Sigmoid colon (tissue), 7 donors: ENCODE data around the gene AGPAT2. TPM values are rescaled to one million over a fixed set of nuclear protein-coding genes. Genes with fewer than 3 reads are reported as not detected.

ENCODE experiments used
- DNase-seq: peaks from one replicate; pipeline ENCODE4 v3.0.0-alpha.2; 2019
- H3K27ac ChIP-seq, 4 donors: fragments of 200-600 bp; sonication (generic); one replicate each; pipeline ENCODE4 v1.5.1; 2016 to 2019; ENCODE audit warnings: mild to moderate bottlenecking in 1 of 4
- H3K27me3 ChIP-seq, 3 donors: fragments of 200-600 bp; sonication (generic); one replicate each; pipeline ENCODE4 v1.5.1; 2019; ENCODE audit warnings: mild to moderate bottlenecking in 1 of 3
- H3K36me3 ChIP-seq, 4 donors: fragments of 200-600 bp; sonication (generic); one replicate each; pipeline ENCODE4 v1.5.1; 2016 to 2019
- H3K4me1 ChIP-seq, 4 donors: fragments of 200-600 bp; sonication (generic); one replicate each; pipeline ENCODE4 v1.5.1; 2017 to 2019
- H3K4me3 ChIP-seq, 4 donors: fragments of 200-600 bp; sonication (generic); one replicate each; pipeline ENCODE4 v1.5.1; 2017 to 2019; ENCODE audit warnings: mild to moderate bottlenecking in 2 of 4, moderate library complexity in 1 of 4
- H3K9me3 ChIP-seq, 4 donors: fragments of 200-600 bp in 3 of 4; sonication (generic) in 3 of 4; one replicate each; pipeline versions ENCODE4 v1.5.1 to v1.6.1; 2013 to 2019
- CTCF ChIP-seq, 4 experiments: fragments of 450-650 bp in 3 of 4; fragments of 200-600 bp in 1 of 4; IDR thresholded peaks; one replicate each; pipeline ENCODE4 v1.5.1; 2016 to 2019; ENCODE audit warnings: antibody characterized with exemption in 4 of 4, mild to moderate bottlenecking in 3 of 4, moderate library complexity in 2 of 4
- EP300 ChIP-seq, 4 donors: sonication (generic); formaldehyde crosslinking; IDR thresholded peaks; one replicate each; pipeline ENCODE4 v1.6.1; 2017; ENCODE audit warnings: antibody characterized with exemption in 4 of 4
- POLR2A ChIP-seq, 2 donors: fragments of 450-650 bp; IDR thresholded peaks; one replicate each; pipeline ENCODE4 v1.6.1; 2016; ENCODE audit warnings: antibody characterized with exemption in 2 of 2, mild to moderate bottlenecking in 2 of 2, moderate library complexity in 2 of 2
- POLR2AphosphoS5 ChIP-seq, 4 donors: sonication (generic); formaldehyde crosslinking; IDR thresholded peaks; one replicate each; pipeline ENCODE4 v1.6.1; 2017; ENCODE audit warnings: antibody characterized with exemption in 4 of 4
- WGBS, 2 donors: extraction: QIAGEN DNeasy Blood & Tissue Kit; methylation state at CpG; one replicate each; pipeline ENCODE4 v1.1.7; 2013; 5-methylcytosine and 5-hydroxymethylcytosine counted together
- intact Hi-C: fragments of 100-400 bp; cut with DNase I; formaldehyde crosslinking; loops from one replicate; pipeline ENCODE4 v1.15.1; 2023
- polyA plus RNA-seq, 3 donors: library from polyadenylated mRNA; stranded (reverse); fragments of 200-250 nt; gene quantifications; one replicate each; pipeline ENCODE4 v1.2.3, GENCODE V29; 2013
- total RNA-seq, 4 donors: library from RNA; depleted of rRNA; stranded (reverse); fragments of >200 nt; gene quantifications; one replicate each; pipeline ENCODE4 v1.1.0, GENCODE V29; 2016
- donor health status: healthy with polysubstance abuse.
- donor health status: Bipolar disorder and iron deficiency.
- donor health status: healthy.

AGPAT2 gene
- total and polyA plus RNA-seq, 7 donors = 28.0 to 345 (median 62.4) TPM

DNA sequence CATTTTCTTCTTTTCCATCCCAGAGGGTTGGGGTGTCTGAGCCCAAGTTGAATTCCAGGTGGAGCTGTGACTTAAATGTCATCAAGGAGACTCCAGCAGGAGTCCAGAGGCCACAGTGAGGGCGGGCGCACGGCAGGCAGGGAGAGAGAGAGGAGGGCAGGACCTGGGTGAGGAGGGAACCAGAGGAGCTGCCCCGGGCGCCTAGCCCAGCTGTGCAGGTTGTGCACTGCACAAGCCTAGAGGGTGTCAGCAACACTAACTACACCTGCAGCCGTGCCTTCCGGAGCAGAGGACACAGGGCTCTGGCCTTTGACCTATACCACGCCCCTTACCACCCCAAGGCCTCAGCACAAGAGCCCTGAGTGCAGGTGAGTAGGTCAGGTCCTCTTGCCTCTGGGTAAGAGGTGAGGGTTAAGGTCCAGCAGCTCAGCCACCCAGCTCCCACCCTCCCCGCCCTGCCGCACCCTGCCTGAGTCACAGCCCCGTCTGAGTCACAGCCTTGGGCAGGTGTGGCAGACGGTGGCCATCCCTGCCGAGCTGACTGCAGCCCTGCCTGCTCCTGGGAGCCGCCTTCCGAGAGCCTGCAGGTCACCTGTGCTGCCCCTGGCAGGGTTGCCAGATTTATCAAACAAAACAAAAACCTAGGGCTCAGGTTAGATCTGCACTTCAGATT lies 6.4 kb upstream of the AGPAT2 start:
- intact Hi-C loops = loop anchor here (5.0 kb wide), 1 partner anchor 206 kb away; no protein-coding TSS in a partner anchor
- peaks cover 0 to 43% (median 26%) of the 10 kb centered on the region in 4 donors for H3K4me1 ChIP-seq
- no peaks in the 10 kb centered on the region for H3K36me3 ChIP-seq
- H3K27me3 ChIP-seq = no peaks in the 10 kb centered on the region
- 15 to 61% methylated on average over 15 of the region's 15 CpGs for WGBS, 2 donors
- H3K27ac ChIP-seq = no peak overlapping the region
- TF ChIP-seq POLR2A (IDR thresholded peaks at IDR 0.05) (no peak), EP300 (IDR thresholded peaks at IDR 0.05) (no peak)
- H3K4me3 ChIP-seq = no peak overlapping the region
- no peak for DNase-seq
- no peaks in the 10 kb centered on the region for H3K9me3 ChIP-seq

GRCh38 chr9:136693135-136693489 lies 5.9 kb upstream of the AGPAT2 start:
- H3K4me3 ChIP-seq = no peak overlapping the region
- H3K27me3 ChIP-seq = no peaks in the 10 kb centered on the region
- 27 to 71% methylated on average over 14 of the region's 14 CpGs for WGBS, 2 donors
- H3K27ac ChIP-seq = no peak overlapping the region
- DNase-seq = no peak
- no peaks in the 10 kb centered on the region for H3K9me3 ChIP-seq
- intact Hi-C loops = loop anchor here (5.0 kb wide), 1 partner anchor 206 kb away; no protein-coding TSS in a partner anchor
- TF ChIP-seq CTCF (IDR thresholded peaks at IDR 0.05) = no peak
- no peak for TF ChIP-seq POLR2AphosphoS5 (IDR thresholded peaks at IDR 0.05)
- TF ChIP-seq EP300 (IDR thresholded peaks at IDR 0.05) = no peak
- TF ChIP-seq POLR2A (IDR thresholded peaks at IDR 0.05) = no peak
- no peaks in the 10 kb centered on the region for H3K36me3 ChIP-seq
- peaks cover 0 to 43% (median 27%) of the 10 kb centered on the region in 4 donors for H3K4me1 ChIP-seq

GRCh38 chr9:136692185-136693134 lies 5.2 kb upstream of the AGPAT2 start:
- DNase-seq = no peak
- no peaks in the 10 kb centered on the region for H3K9me3 ChIP-seq
- intact Hi-C loops = loop anchor here (5.0 kb wide), 1 partner anchor 205 kb away; no protein-coding TSS in a partner anchor
- no peak overlapping the region for H3K27ac ChIP-seq
- 81 to 90% methylated on average over 46 of the region's 46 CpGs for WGBS, 2 donors
- no peaks in the 10 kb centered on the region for H3K27me3 ChIP-seq
- H3K36me3 ChIP-seq = no peaks in the 10 kb centered on the region
- no peak overlapping the region for H3K4me3 ChIP-seq
- TF ChIP-seq CTCF (IDR thresholded peaks at IDR 0.05) (no peak), POLR2A (IDR thresholded peaks at IDR 0.05) (no peak), POLR2AphosphoS5 (IDR thresholded peaks at IDR 0.05) (no peak), EP300 (IDR thresholded peaks at IDR 0.05) (no peak)
- peaks cover 0 to 49% (median 33%) of the 10 kb centered on the region in 4 donors for H3K4me1 ChIP-seq

GRCh38 chr9:136691316-136692184 lies 4.3 kb upstream of the AGPAT2 start:
- no peaks in the 10 kb centered on the region for H3K9me3 ChIP-seq
- TF ChIP-seq CTCF (IDR thresholded peaks at IDR 0.05) (no peak), POLR2A (IDR thresholded peaks at IDR 0.05) (no peak), POLR2AphosphoS5 (IDR thresholded peaks at IDR 0.05) (no peak), EP300 (IDR thresholded peaks at IDR 0.05) (no peak)
- WGBS, 2 donors = 84 to 90% methylated on average over 29 of the region's 29 CpGs
- no peaks in the 10 kb centered on the region for H3K36me3 ChIP-seq
- peaks cover 0 to 52% (median 37%) of the 10 kb centered on the region in 4 donors for H3K4me1 ChIP-seq
- H3K27ac ChIP-seq = peak overlapping the region; percentile 64 to 78 (median 74)
- no peak for DNase-seq
- H3K4me3 ChIP-seq = no peak overlapping the region
- no peaks in the 10 kb centered on the region for H3K27me3 ChIP-seq
- intact Hi-C loops = loop anchor here (5.0 kb wide), 1 partner anchor 204 kb away; no protein-coding TSS in a partner anchor
